Activated CD8-positive, alpha-beta T cell treated with anti-CD3 and anti-CD28 coated beads for 36 hours (primary cell): ENCODE data around the gene PHLDB3. TPM values are rescaled to one million over a fixed set of nuclear protein-coding genes. Genes with fewer than 3 reads are reported as not detected.

Source experiments
- ATAC-seq: fragments of 200-7000 bp; cut with Tn5 transposase; one replicate; pipeline ENCODE4 v1.10.0; 2021; ENCODE audit warnings: mild to moderate bottlenecking, moderate library complexity
- CTCF ChIA-PET: fragments of 350-600 bp; sonication (Branson Sonifier 250); formaldehyde crosslinking; loops from one replicate; lab custom pipeline; 2021; ENCODE audit warnings: antibody characterized with exemption; lab: Charles Lee
- POLR2A ChIA-PET: fragments of 350-600 bp; sonication (Branson Sonifier 250); formaldehyde crosslinking; loops from one replicate; lab custom pipeline; 2021; ENCODE audit warnings: antibody characterized with exemption; lab: Charles Lee
- DNase-seq: peaks from one replicate; pipeline ENCODE4 v3.0.0-alpha.2; 2020
- H3K27ac Mint-ChIP-seq: one replicate; pipeline ENCODE4 v1.8.0; 2021; ENCODE audit warnings: mild to moderate bottlenecking, mixed read lengths
- H3K27me3 Mint-ChIP-seq: one replicate; pipeline ENCODE4 v1.8.0; 2021; ENCODE audit warnings: mixed read lengths
- H3K36me3 Mint-ChIP-seq: one replicate; pipeline ENCODE4 v1.8.0; 2021; ENCODE audit warnings: low read depth, mixed read lengths
- H3K4me1 Mint-ChIP-seq: one replicate; pipeline ENCODE4 v1.8.0; 2021; ENCODE audit warnings: low read depth, mixed read lengths
- H3K4me3 Mint-ChIP-seq: one replicate; pipeline ENCODE4 v1.8.0; 2021; ENCODE audit warnings: mild to moderate bottlenecking, moderate library complexity, mixed read lengths
- H3K9me3 Mint-ChIP-seq: one replicate; pipeline ENCODE4 v1.8.0; 2021; ENCODE audit warnings: mixed read lengths
- intact Hi-C: fragments of 100-400 bp; cut with micrococcal nuclease; formaldehyde crosslinking; loops from one replicate; pipeline ENCODE4 v1.10.0; 2022
- total RNA-seq, 2 experiments: library from RNA; stranded (reverse); gene quantifications; one replicate each; pipeline ENCODE4 v1.2.3, GENCODE V29; 2021
- TF ChIP-seq, protein P1 (sequence below): fragments of 200-600 bp; IDR thresholded peaks from one replicate; pipeline ENCODE4 v1.8.0; 2022; ENCODE audit warnings: antibody characterized with exemption, mild to moderate bottlenecking

The PHLDB3 gene
- total RNA-seq, 2 experiments from 2014 or later, result 14.7 to 17.5 TPM

DNA sequence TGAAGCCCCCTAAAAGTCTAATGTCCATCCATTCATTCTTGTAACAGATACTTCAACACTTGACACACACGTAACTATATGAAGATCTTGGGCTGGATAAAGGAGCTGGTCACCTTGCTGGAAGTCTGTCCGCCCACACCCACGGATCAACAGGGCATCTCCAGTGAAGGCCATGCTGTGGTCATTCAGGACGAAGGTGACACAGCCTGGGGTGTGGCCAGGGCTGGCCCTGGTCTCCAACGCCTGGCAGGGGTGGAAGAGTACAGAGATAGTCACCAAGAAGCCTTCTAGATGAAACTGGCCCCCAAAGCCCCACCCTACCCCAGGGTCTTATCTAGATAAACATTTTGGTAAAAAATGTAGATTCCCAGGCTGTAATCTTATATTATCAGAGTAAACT lies 6.8 kb upstream of the PHLDB3 start:
- Mint-ChIP-seq H3K27ac (no peak overlapping the region), H3K9me3 (no peaks in the 10 kb centered on the region), H3K4me1 (peaks cover 3% of the 10 kb centered on the region), H3K27me3 (no peaks in the 10 kb centered on the region), H3K4me3 (no peak overlapping the region), H3K36me3 (peaks cover 13% of the 10 kb centered on the region)
- DNase-seq (no peak), ATAC-seq (no peak)
- ChIA-PET CTCF (interaction anchor here (1.2 to 3.1 kb wide), 3 partner anchors 9 to 79 kb away, joined by 3 to 14 read pairs (median 3); no protein-coding TSS in a partner anchor), POLR2A (no interaction called here)
- TF ChIP-seq, protein P1, sequence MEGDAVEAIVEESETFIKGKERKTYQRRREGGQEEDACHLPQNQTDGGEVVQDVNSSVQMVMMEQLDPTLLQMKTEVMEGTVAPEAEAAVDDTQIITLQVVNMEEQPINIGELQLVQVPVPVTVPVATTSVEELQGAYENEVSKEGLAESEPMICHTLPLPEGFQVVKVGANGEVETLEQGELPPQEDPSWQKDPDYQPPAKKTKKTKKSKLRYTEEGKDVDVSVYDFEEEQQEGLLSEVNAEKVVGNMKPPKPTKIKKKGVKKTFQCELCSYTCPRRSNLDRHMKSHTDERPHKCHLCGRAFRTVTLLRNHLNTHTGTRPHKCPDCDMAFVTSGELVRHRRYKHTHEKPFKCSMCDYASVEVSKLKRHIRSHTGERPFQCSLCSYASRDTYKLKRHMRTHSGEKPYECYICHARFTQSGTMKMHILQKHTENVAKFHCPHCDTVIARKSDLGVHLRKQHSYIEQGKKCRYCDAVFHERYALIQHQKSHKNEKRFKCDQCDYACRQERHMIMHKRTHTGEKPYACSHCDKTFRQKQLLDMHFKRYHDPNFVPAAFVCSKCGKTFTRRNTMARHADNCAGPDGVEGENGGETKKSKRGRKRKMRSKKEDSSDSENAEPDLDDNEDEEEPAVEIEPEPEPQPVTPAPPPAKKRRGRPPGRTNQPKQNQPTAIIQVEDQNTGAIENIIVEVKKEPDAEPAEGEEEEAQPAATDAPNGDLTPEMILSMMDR, result no peak
- intact Hi-C loops, result no loop called here

GRCh38 chr19:43510713-43511112 lies 6.2 kb upstream of the PHLDB3 start:
- ATAC-seq, result no peak
- CTCF ChIA-PET, result interaction anchor here (1.2 to 3.1 kb wide), 4 partner anchors 9 to 78 kb away, joined by 3 to 14 read pairs (median 4); no protein-coding TSS in a partner anchor
- Mint-ChIP-seq H3K27me3 (no peaks in the 10 kb centered on the region), H3K9me3 (no peaks in the 10 kb centered on the region), H3K4me1 (no peaks in the 10 kb centered on the region), H3K27ac (no peak overlapping the region), H3K36me3 (peaks cover 18% of the 10 kb centered on the region), H3K4me3 (no peak overlapping the region)
- intact Hi-C loops, result no loop called here
- DNase-seq, result no peak
- POLR2A ChIA-PET, result no interaction called here
- TF ChIP-seq, protein P1, result no peak

- H3K36me3 Mint-ChIP-seq, result peaks cover 18% of the 10 kb centered on the region
- no peak for ATAC-seq
- H3K4me3 Mint-ChIP-seq, result no peak overlapping the region
- no peak overlapping the region for H3K27ac Mint-ChIP-seq
- H3K27me3 Mint-ChIP-seq, result no peaks in the 10 kb centered on the region
- intact Hi-C loops, result no loop called here
- TF ChIP-seq, protein P1, result no peak
- ChIA-PET CTCF (no interaction called here), POLR2A (no interaction called here)
- DNase-seq, result no peak
- no peaks in the 10 kb centered on the region for H3K9me3 Mint-ChIP-seq
- H3K4me1 Mint-ChIP-seq, result peaks cover 15% of the 10 kb centered on the region
Measured at GRCh38 chr19:43507880-43508279, 3.3 kb upstream of the PHLDB3 start.

DNA sequence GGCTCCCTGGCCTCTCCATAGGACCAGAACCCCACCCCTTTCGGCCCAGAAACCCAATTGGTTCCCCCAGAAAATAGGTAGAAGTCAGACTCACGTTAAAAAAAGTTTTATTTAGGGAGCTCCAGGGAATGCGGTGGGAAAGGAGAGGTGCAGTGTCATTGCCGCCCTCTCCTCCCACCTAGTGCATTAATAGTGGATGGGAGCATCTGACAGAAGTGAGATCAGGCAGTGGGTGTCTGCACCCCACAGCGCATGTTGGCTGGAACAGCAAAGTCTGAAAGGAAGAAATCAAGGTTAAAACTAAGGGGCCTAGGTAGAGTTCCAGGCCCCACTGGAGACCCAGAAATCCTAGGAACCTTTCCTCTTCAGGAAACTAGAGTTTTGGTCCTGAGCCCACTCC lies 2.1 kb upstream of the PHLDB3 start:
- ATAC-seq, result no peak
- H3K27me3 Mint-ChIP-seq, result no peaks in the 10 kb centered on the region
- POLR2A ChIA-PET, result interaction anchor here (0.5 kb wide), 1 partner anchor 179 kb away, joined by 3 read pairs; no protein-coding TSS in a partner anchor
- peaks cover 19% of the 10 kb centered on the region for H3K36me3 Mint-ChIP-seq
- no peak overlapping the region for H3K4me3 Mint-ChIP-seq
- H3K9me3 Mint-ChIP-seq, result no peaks in the 10 kb centered on the region
- H3K4me1 Mint-ChIP-seq, result peaks cover 17% of the 10 kb centered on the region
- no peak for DNase-seq
- CTCF ChIA-PET, result interaction anchor here (1.5 to 4.0 kb wide), 2 partner anchors 13 to 18 kb away, joined by 3 to 31 read pairs; no protein-coding TSS in a partner anchor
- TF ChIP-seq, protein P1, result no peak
- H3K27ac Mint-ChIP-seq, result no peak overlapping the region
- intact Hi-C loops, result no loop called here

DNA sequence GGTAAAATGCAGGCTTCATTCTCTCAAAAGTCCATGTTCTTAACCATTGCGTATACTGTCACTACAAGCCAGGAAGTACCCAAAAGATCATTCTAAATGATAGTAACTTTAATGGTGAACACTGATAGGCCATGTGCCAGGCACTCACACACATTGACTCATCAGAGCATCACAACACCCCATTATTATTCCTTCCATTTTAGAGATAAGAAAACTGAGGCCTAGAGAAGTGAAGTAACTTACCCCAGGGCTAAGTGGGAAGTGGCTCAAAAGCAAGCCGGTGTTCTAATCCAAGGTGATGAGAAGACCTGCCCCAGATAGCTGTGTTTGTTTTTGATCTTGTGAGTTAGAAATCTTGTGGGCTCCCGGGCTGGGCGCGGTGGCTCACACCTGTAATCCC lies 1.4 kb upstream of the PHLDB3 start:
- intact Hi-C loops, result no loop called here
- ATAC-seq (no peak), DNase-seq (no peak)
- H3K27me3 Mint-ChIP-seq, result no peaks in the 10 kb centered on the region
- peak overlapping the region; percentile 18 for H3K27ac Mint-ChIP-seq
- ChIA-PET CTCF (interaction anchor here (1.4 to 5.1 kb wide), 4 partner anchors 14 to 58 kb away, joined by 3 to 39 read pairs (median 17); no protein-coding TSS in a partner anchor), POLR2A (interaction anchor here (0.5 to 1.4 kb wide), 3 partner anchors 12 to 180 kb away, joined by 3 to 4 read pairs (median 3); no protein-coding TSS in a partner anchor)
- peaks cover 21% of the 10 kb centered on the region for H3K36me3 Mint-ChIP-seq
- TF ChIP-seq, protein P1, result no peak
- no peaks in the 10 kb centered on the region for H3K9me3 Mint-ChIP-seq
- H3K4me1 Mint-ChIP-seq, result peaks cover 17% of the 10 kb centered on the region
- H3K4me3 Mint-ChIP-seq, result no peak overlapping the region
